SK-N-SH treated with all-trans-retinoic acid at 6 μM for 48 hours (cell line): Measurements from ENCODE around the gene PRKCE.

Experiments used
- ATAC-seq: fragments of 200-7000 bp; cut with Tn5 transposase; 3 replicates; pipeline ENCODE4 v1.9.1; 2020; ENCODE audit warnings: mild to moderate bottlenecking, moderate library complexity
- ARNTL ChIP-seq: fragments of 450-650 bp; formaldehyde crosslinking; IDR thresholded peaks from 2 replicates; pipeline ENCODE4 v1.5.0; 2020; ENCODE audit warnings: low read depth, mild to moderate bottlenecking, moderate library complexity, borderline replicate concordance
- BACH2 ChIP-seq: fragments of 250-450 bp; sonication (Bioruptor Pico); IDR thresholded peaks from 2 replicates; pipeline ENCODE4 v1.9.0; 2021; ENCODE audit warnings: mild to moderate bottlenecking, borderline replicate concordance
- CREB5 ChIP-seq: fragments of 250-450 bp; sonication (Bioruptor Pico); IDR thresholded peaks from 2 replicates; pipeline ENCODE4 v1.5.1; 2020; ENCODE audit warnings: low read depth, mild to moderate bottlenecking, moderate library complexity
- CSDC2 ChIP-seq: fragments of 250-450 bp; sonication (Bioruptor Pico); IDR thresholded peaks from 2 replicates; pipeline ENCODE4 v1.5.0; 2020; ENCODE audit warnings: mild to moderate bottlenecking, moderate library complexity
- ESRRG ChIP-seq: fragments of 250-450 bp; sonication (Bioruptor Pico); IDR thresholded peaks from 2 replicates; pipeline ENCODE4 v1.6.1; 2021; ENCODE audit warnings: mild to moderate bottlenecking
- GLIS3 ChIP-seq: fragments of 250-450 bp; sonication (Bioruptor Pico); IDR thresholded peaks from 2 replicates; pipeline ENCODE4 v1.5.0; 2020; ENCODE audit warnings: mild to moderate bottlenecking, moderate library complexity
- ISL1 ChIP-seq: fragments of 250-450 bp; sonication (Bioruptor Pico); IDR thresholded peaks from 2 replicates; pipeline ENCODE4 v2.1.2; 2022; ENCODE audit warnings: mild to moderate bottlenecking, moderate library complexity
- OSR1 ChIP-seq: fragments of 250-450 bp; sonication (Bioruptor Pico); IDR thresholded peaks from 2 replicates; pipeline ENCODE4 v1.8.0; 2022; ENCODE audit warnings: moderate library complexity, mild to moderate bottlenecking, inconsistent platforms
- PATZ1 ChIP-seq: fragments of 250-450 bp; sonication (Bioruptor Pico); IDR thresholded peaks from 2 replicates; pipeline ENCODE4 v1.8.0; 2020; ENCODE audit warnings: mild to moderate bottlenecking, moderate library complexity, borderline replicate concordance
- PPARA ChIP-seq: fragments of 250-450 bp; sonication (Bioruptor Pico); IDR thresholded peaks from 2 replicates; pipeline ENCODE4 v1.5.0; 2020; ENCODE audit warnings: mild to moderate bottlenecking, borderline replicate concordance
- RARB ChIP-seq: fragments of 250-450 bp; sonication (Bioruptor Pico); IDR thresholded peaks from 2 replicates; pipeline ENCODE4 v1.8.0; 2021; ENCODE audit warnings: mild to moderate bottlenecking, moderate library complexity
- SNAI2 ChIP-seq: fragments of 250-450 bp; sonication (Bioruptor Pico); IDR thresholded peaks from 2 replicates; pipeline ENCODE4 v1.5.0; 2020; ENCODE audit warnings: mild to moderate bottlenecking, moderate library complexity
- TCF4 ChIP-seq: fragments of 250-450 bp; sonication (Bioruptor Pico); IDR thresholded peaks from 2 replicates; pipeline ENCODE4 v1.8.0; 2021; ENCODE audit warnings: mild to moderate bottlenecking, moderate library complexity, borderline replicate concordance
- TOX ChIP-seq: fragments of 250-450 bp; sonication (Bioruptor Pico); IDR thresholded peaks from 2 replicates; pipeline ENCODE4 v1.8.0; 2021; ENCODE audit warnings: mild to moderate bottlenecking, moderate library complexity, borderline replicate concordance
- ZC3H10 ChIP-seq: fragments of 250-450 bp; sonication (Bioruptor Pico); IDR thresholded peaks from 2 replicates; pipeline ENCODE4 v1.5.1; 2021; ENCODE audit warnings: mild to moderate bottlenecking, moderate library complexity
- ZFP3 ChIP-seq: fragments of 250-450 bp; sonication (Bioruptor Pico); IDR thresholded peaks from 2 replicates; pipeline ENCODE4 v1.5.0; 2020; ENCODE audit warnings: mild to moderate bottlenecking, moderate library complexity
- ZFP30 ChIP-seq: fragments of 450-650 bp; formaldehyde crosslinking; IDR thresholded peaks from 2 replicates; pipeline ENCODE4 v1.5.0; 2022; ENCODE audit warnings: mild to moderate bottlenecking, moderate library complexity
- ZNF565 ChIP-seq: fragments of 450-650 bp; formaldehyde crosslinking; conservative IDR thresholded peaks from 2 replicates; pipeline ENCODE4 v1.5.0; 2020; ENCODE audit warnings: low read depth, mild to moderate bottlenecking, moderate library complexity
- ZNF70 ChIP-seq: fragments of 450-650 bp; formaldehyde crosslinking; IDR thresholded peaks from 2 replicates; pipeline ENCODE4 v1.5.0; 2020; ENCODE audit warnings: mild to moderate bottlenecking, moderate library complexity
- ZNF8 ChIP-seq: fragments of 450-650 bp; formaldehyde crosslinking; IDR thresholded peaks from 2 replicates; pipeline ENCODE4 v1.5.0; 2020; ENCODE audit warnings: mild to moderate bottlenecking, moderate library complexity
- TF ChIP-seq, protein P1 (sequence below): fragments of 250-450 bp; sonication (Bioruptor Pico); IDR thresholded peaks from 2 replicates; pipeline ENCODE4 v1.5.1; 2021; ENCODE audit warnings: mild to moderate bottlenecking, moderate library complexity
- TF ChIP-seq, protein P2 (sequence below): fragments of 250-450 bp; sonication (Bioruptor Pico); IDR thresholded peaks from 2 replicates; pipeline ENCODE4 v1.5.0; 2020; ENCODE audit warnings: mild to moderate bottlenecking, moderate library complexity

PRKCE gene

DNA sequence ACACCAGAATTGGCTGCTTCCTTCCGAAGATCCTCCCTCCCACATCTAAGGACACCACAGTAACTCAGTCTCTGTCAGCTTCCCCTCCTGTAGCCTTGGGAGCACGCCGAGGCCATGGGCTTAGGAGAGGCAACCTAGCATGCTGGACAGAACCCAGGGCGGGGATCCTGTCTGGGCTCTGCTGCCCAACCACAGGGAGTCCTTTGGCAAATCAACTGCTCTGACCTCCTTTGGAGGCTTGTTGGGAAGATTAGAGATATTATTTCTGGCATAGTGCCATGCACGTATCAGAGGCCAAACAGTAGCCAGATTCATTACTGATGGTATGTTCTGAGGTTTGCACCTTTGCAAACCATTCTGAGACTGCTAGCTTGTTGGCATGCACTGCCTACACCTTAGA, 383.1 kb downstream of the PRKCE start:
- no peak for TF ChIP-seq CREB5 (CRISPR knock-in tag)
- no peak for TF ChIP-seq ARNTL (CRISPR knock-in tag)
- no peak for TF ChIP-seq RARB (CRISPR knock-in tag)
- TF ChIP-seq ZNF70: no peak
- ATAC-seq: no peak

DNA sequence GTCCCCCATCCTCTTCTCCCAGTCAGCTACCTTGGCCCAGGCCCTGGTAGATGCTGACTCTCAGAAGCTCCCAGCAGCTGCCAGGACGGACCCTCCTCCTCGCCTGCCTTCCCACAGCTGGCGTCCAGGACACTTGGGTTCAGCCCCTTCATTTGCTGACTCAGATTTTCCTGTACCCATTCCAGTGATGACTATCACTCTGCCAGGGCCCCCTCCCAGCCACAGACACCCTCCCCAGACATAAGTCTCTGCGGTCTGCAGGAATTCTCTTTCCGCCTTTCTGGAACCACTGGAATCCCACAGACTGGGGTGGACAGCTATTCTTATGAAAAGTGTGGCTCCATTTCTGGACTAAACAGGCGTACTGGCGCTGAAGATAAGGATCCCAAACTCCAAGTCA, 385.5 kb downstream of the PRKCE start:
- ATAC-seq: peak; percentile 53
- TF ChIP-seq PATZ1 (CRISPR knock-in tag): no peak; the same call in 1 of the 2 replicates
- no peak for TF ChIP-seq CREB5 (CRISPR knock-in tag)
- no peak for TF ChIP-seq ARNTL (CRISPR knock-in tag)
- TF ChIP-seq ZNF565 (CRISPR knock-in tag): no peak
- no peak for TF ChIP-seq PPARA (CRISPR knock-in tag)
- TF ChIP-seq BACH2 (CRISPR knock-in tag): no peak
- TF ChIP-seq ZFP3 (CRISPR knock-in tag): no peak
- no peak for TF ChIP-seq SNAI2 (CRISPR knock-in tag)
- TF ChIP-seq ZFP30 (CRISPR knock-in tag): no peak
- no peak for TF ChIP-seq ISL1 (CRISPR knock-in tag)
- TF ChIP-seq TCF4 (CRISPR knock-in tag): no peak
- TF ChIP-seq RARB (CRISPR knock-in tag): no peak
- no peak for TF ChIP-seq TOX (CRISPR knock-in tag)
- TF ChIP-seq ZNF8 (CRISPR knock-in tag): no peak
- TF ChIP-seq ESRRG (CRISPR knock-in tag): no peak
- TF ChIP-seq GLIS3 (CRISPR knock-in tag): no peak
- no peak for TF ChIP-seq CSDC2 (CRISPR knock-in tag)

DNA sequence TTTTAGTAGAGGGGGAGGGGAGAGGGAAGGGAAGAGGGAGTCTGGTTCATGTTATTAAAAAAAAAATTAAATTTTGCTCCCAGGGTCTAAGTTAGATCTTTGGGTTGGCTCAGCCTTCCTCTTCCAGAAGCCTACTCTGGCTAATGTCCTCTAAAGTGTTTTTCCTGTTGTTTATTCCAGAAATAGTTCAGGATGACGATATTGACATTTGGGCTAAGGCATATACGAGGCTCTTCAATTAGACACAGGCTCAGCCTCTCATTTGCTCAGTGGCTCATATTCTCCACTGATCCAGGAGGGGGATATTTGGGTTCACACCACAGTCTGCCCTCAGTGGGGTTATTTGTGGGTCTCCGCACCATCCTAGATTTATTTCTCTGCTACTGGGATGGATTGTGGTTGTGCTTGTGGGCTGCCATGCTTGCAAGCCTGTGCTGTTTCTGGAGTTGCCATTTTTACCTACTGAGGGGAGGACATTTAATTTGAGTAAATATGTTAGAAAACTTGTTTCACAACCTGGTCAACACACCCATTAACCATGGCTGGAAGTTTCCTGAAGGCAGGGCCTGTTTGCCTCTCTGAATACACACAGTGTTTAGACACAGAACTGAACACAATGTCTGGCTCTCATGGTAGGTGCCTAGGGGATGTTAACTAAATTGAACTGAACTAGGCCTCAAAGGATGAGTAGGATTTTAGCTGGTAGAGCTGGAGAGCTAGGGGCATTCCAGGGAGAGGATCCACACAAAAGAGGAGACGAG, 388.2 kb downstream of the PRKCE start:
- no peak for ATAC-seq
- no peak for TF ChIP-seq PPARA (CRISPR knock-in tag)
- no peak for TF ChIP-seq GLIS3 (CRISPR knock-in tag)
- no peak for TF ChIP-seq ZNF8 (CRISPR knock-in tag)
- TF ChIP-seq ISL1 (CRISPR knock-in tag): no peak
- TF ChIP-seq TOX (CRISPR knock-in tag): no peak
- TF ChIP-seq BACH2 (CRISPR knock-in tag): no peak
- TF ChIP-seq SNAI2 (CRISPR knock-in tag): no peak
- TF ChIP-seq ZFP3 (CRISPR knock-in tag): no peak
- TF ChIP-seq CREB5 (CRISPR knock-in tag): no peak
- TF ChIP-seq, all 23 proteins: peak for 0

DNA sequence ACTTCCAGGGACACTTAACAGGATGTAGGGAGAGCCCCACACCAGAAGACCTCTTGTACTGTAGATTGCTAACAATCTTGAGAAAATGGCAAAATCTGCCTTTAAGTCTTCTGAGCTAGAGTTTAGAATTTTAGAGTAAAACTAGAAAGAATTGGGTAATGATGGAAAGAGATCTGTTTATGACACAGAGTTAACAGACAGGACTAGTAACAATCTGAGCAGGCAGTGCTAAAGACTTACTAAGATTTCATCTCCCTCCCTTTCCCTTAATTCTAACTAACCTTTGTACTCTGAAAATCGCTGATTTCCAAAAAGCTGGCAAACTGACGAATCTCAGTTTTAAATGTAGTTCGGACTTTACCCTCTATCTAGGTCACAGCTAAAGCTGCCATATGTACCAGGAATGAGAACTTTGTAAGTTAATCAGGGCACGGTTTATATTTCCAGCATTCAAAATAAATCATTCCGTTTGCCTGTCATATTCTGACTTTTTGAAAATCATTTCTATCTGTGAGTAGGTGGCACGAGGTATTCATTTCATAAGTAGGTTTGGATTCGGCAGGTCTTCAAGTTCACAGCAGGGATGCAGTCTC, 389.2 kb downstream of the PRKCE start:
- ATAC-seq: no peak
- TF ChIP-seq, protein P1, sequence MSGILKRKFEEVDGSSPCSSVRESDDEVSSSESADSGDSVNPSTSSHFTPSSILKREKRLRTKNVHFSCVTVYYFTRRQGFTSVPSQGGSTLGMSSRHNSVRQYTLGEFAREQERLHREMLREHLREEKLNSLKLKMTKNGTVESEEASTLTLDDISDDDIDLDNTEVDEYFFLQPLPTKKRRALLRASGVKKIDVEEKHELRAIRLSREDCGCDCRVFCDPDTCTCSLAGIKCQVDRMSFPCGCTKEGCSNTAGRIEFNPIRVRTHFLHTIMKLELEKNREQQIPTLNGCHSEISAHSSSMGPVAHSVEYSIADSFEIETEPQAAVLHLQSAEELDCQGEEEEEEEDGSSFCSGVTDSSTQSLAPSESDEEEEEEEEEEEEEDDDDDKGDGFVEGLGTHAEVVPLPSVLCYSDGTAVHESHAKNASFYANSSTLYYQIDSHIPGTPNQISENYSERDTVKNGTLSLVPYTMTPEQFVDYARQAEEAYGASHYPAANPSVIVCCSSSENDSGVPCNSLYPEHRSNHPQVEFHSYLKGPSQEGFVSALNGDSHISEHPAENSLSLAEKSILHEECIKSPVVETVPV (CRISPR knock-in tag): no peak
- TF ChIP-seq BACH2 (CRISPR knock-in tag) (no peak), ISL1 (CRISPR knock-in tag) (no peak), ARNTL (CRISPR knock-in tag) (no peak), ZC3H10 (CRISPR knock-in tag) (no peak), ESRRG (CRISPR knock-in tag) (no peak), GLIS3 (CRISPR knock-in tag) (no peak), OSR1 (CRISPR knock-in tag) (no peak), TOX (CRISPR knock-in tag) (no peak), CSDC2 (CRISPR knock-in tag) (no peak), ZNF70 (no peak), ZNF8 (CRISPR knock-in tag) (no peak)
- TF ChIP-seq, protein P2, sequence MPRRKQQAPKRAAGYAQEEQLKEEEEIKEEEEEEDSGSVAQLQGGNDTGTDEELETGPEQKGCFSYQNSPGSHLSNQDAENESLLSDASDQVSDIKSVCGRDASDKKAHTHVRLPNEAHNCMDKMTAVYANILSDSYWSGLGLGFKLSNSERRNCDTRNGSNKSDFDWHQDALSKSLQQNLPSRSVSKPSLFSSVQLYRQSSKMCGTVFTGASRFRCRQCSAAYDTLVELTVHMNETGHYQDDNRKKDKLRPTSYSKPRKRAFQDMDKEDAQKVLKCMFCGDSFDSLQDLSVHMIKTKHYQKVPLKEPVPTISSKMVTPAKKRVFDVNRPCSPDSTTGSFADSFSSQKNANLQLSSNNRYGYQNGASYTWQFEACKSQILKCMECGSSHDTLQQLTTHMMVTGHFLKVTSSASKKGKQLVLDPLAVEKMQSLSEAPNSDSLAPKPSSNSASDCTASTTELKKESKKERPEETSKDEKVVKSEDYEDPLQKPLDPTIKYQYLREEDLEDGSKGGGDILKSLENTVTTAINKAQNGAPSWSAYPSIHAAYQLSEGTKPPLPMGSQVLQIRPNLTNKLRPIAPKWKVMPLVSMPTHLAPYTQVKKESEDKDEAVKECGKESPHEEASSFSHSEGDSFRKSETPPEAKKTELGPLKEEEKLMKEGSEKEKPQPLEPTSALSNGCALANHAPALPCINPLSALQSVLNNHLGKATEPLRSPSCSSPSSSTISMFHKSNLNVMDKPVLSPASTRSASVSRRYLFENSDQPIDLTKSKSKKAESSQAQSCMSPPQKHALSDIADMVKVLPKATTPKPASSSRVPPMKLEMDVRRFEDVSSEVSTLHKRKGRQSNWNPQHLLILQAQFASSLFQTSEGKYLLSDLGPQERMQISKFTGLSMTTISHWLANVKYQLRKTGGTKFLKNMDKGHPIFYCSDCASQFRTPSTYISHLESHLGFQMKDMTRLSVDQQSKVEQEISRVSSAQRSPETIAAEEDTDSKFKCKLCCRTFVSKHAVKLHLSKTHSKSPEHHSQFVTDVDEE (CRISPR knock-in tag): no peak
